ENCODE measurements around the gene PCNP. TPM values are rescaled to one million over a fixed set of nuclear protein-coding genes. Genes with fewer than 3 reads are reported as not detected.

PCNP gene
- polyA plus RNA-seq, 1 donor from 2014 or later: 280 TPM

GRCh38 chr3:101567528-101568317 lies 6.3 kb upstream of the PCNP start:
- H4K20me1 ChIP-seq (ENCODE audit: insufficient read depth): no peaks in the 10 kb centered on the region
- H3K4me3 ChIP-seq (ENCODE audit: low read length): no peak overlapping the region
- H3F3A ChIP-seq (ENCODE audit: insufficient read depth, low read length, poor library complexity, severe bottlenecking): no peaks in the 10 kb centered on the region
- H3K27me3 ChIP-seq (ENCODE audit: insufficient read depth, low read depth, low read length): no peaks in the 10 kb centered on the region
- no peak overlapping the region for H3K27ac ChIP-seq (ENCODE audit: low read length)
- no peak overlapping the region for H2AFZ ChIP-seq (ENCODE audit: low read depth, low read length)
- no peak overlapping the region for H3K4me2 ChIP-seq (ENCODE audit: low read length)
- no peak for TF ChIP-seq TAF1 (IDR thresholded peaks at IDR 0.05; ENCODE audit: low read depth)
- H3K9me3 ChIP-seq (ENCODE audit: low read length): no peaks in the 10 kb centered on the region
- no peak overlapping the region for H3K9ac ChIP-seq (ENCODE audit: low read length)
- no peaks in the 10 kb centered on the region for H3K9me2 ChIP-seq (ENCODE audit: insufficient read depth, low read length)
- peaks cover 7% of the 10 kb centered on the region for H3K36me3 ChIP-seq (ENCODE audit: insufficient read depth, low read length)
- peaks cover 18% of the 10 kb centered on the region for H3K79me2 ChIP-seq (replicated peaks; ENCODE audit: insufficient read depth, low read length)

- no peak overlapping the region for H3K4me3 ChIP-seq (ENCODE audit: low read length)
- no peak overlapping the region for H3K4me2 ChIP-seq (ENCODE audit: low read length)
- peaks cover 19% of the 10 kb centered on the region for H3K79me2 ChIP-seq (replicated peaks; ENCODE audit: insufficient read depth, low read length)
Measured at GRCh38 chr3:101571028-101571895, 2.7 kb upstream of the PCNP start.

More at GRCh38 chr3:101571028-101571895, 2.7 kb upstream of the PCNP start:
- Histone ChIP-seq H3K9me3 (ENCODE audit: low read length) (no peaks in the 10 kb centered on the region), H2AFZ (ENCODE audit: low read depth, low read length) (no peak overlapping the region), H3K9ac (ENCODE audit: low read length) (no peak overlapping the region), H3K36me3 (ENCODE audit: insufficient read depth, low read length) (no peaks in the 10 kb centered on the region), H3K9me2 (ENCODE audit: insufficient read depth, low read length) (no peaks in the 10 kb centered on the region), H4K20me1 (ENCODE audit: insufficient read depth) (no peaks in the 10 kb centered on the region), H3F3A (ENCODE audit: insufficient read depth, low read length, poor library complexity, severe bottlenecking) (peaks cover 8% of the 10 kb centered on the region), H3K27ac (ENCODE audit: low read length) (no peak overlapping the region), H3K27me3 (ENCODE audit: insufficient read depth, low read depth, low read length) (no peaks in the 10 kb centered on the region)
- no peak for TF ChIP-seq EZH2 (IDR thresholded peaks at IDR 0.05; ENCODE audit: borderline replicate concordance, insufficient read depth, low read length, poor library complexity, severe bottlenecking)
- no peak for TF ChIP-seq EP300 (conservative IDR thresholded peaks at IDR 0.05; ENCODE audit: poor library complexity, severe bottlenecking)
- TF ChIP-seq SMC3 (conservative IDR thresholded peaks at IDR 0.05; ENCODE audit: poor library complexity): no peak
- TF ChIP-seq CTCF (IDR thresholded peaks at IDR 0.05; ENCODE audit: poor library complexity, severe bottlenecking): no peak
- TF ChIP-seq POLR2AphosphoS5 (IDR thresholded peaks at IDR 0.05): no peak
- TF ChIP-seq RAD21 (conservative IDR thresholded peaks at IDR 0.05): no peak
- TF ChIP-seq REST (IDR thresholded peaks at IDR 0.05; ENCODE audit: borderline replicate concordance): no peak
- no peak for TF ChIP-seq MXI1 (conservative IDR thresholded peaks at IDR 0.05; ENCODE audit: poor library complexity, severe bottlenecking)
- no peak for TF ChIP-seq TAF1 (IDR thresholded peaks at IDR 0.05; ENCODE audit: low read depth)
